B cell (primary cell): ENCODE results near the gene HPS5.

Experiments
- CTCF ChIP-seq: fragments of 200-600 bp; IDR thresholded peaks from one replicate; pipeline ENCODE4 v1.8.0; 2022; ENCODE audit warnings: antibody characterized with exemption, mild to moderate bottlenecking
- EZH2 ChIP-seq: IDR thresholded peaks from 2 replicates; pipeline ENCODE4 v1.6.1; 2012; ENCODE audit warnings: borderline replicate concordance, low read depth, mild to moderate bottlenecking, moderate library complexity, low read length; ENCODE audit not compliant: insufficient read depth, poor library complexity, severe bottlenecking

- TF ChIP-seq CTCF (no peak), EZH2 (no peak)
These were observed 27.1 kb downstream of the HPS5 start for GRCh38 chr11:18294862-18295261.
